Sigmoid colon (tissue), 4 donors: ENCODE measurements around the gene GOLGA3.

Experiments
- CTCF ChIP-seq, 4 experiments: fragments of 450-650 bp in 3 of 4; fragments of 200-600 bp in 1 of 4; IDR thresholded peaks; one replicate each; pipeline ENCODE4 v1.5.1; 2016 to 2019; ENCODE audit warnings: antibody characterized with exemption in 4 of 4, mild to moderate bottlenecking in 3 of 4, moderate library complexity in 2 of 4
- EP300 ChIP-seq, 4 donors: sonication (generic); formaldehyde crosslinking; IDR thresholded peaks; one replicate each; pipeline ENCODE4 v1.6.1; 2017; ENCODE audit warnings: antibody characterized with exemption in 4 of 4
- POLR2A ChIP-seq, 2 donors: fragments of 450-650 bp; IDR thresholded peaks; one replicate each; pipeline ENCODE4 v1.6.1; 2016; ENCODE audit warnings: antibody characterized with exemption in 2 of 2, mild to moderate bottlenecking in 2 of 2, moderate library complexity in 2 of 2
- POLR2AphosphoS5 ChIP-seq, 4 donors: sonication (generic); formaldehyde crosslinking; IDR thresholded peaks; one replicate each; pipeline ENCODE4 v1.6.1; 2017; ENCODE audit warnings: antibody characterized with exemption in 4 of 4

- TF ChIP-seq CTCF (IDR thresholded peaks at IDR 0.05) (no peak), POLR2A (IDR thresholded peaks at IDR 0.05) (no peak), POLR2AphosphoS5 (IDR thresholded peaks at IDR 0.05) (no peak), EP300 (IDR thresholded peaks at IDR 0.05) (no peak)
Observed at GRCh38 chr12:132818562-132818961, 10.1 kb downstream of the GOLGA3 start.
